Astrocyte (in vitro differentiated cells and primary cell): ENCODE measurements around the gene CCL11. TPM values are rescaled to one million over a fixed set of nuclear protein-coding genes. Genes with fewer than 3 reads are reported as not detected.

Source experiments
- DNase-seq: peaks from one replicate; pipeline ENCODE4 v3.0.0-alpha.2; 2010; ENCODE audit warnings: low read depth
- FAIRE-seq: peaks from 2 replicates; lab custom pipeline; 2011; peaks lifted over from hg19 to GRCh38; lab: Jason Lieb, UNC
- H2AFZ ChIP-seq: 2 replicates; pipeline ENCODE4 v1.6.0; 2012; ENCODE audit warnings: low read depth, low read length, inconsistent platforms
- H3K27ac ChIP-seq: 2 replicates; pipeline ENCODE4 v1.5.1; 2011; ENCODE audit warnings: low read depth, low read length, inconsistent platforms
- H3K27me3 ChIP-seq: 2 replicates; pipeline ENCODE4 v1.6.0; 2011; ENCODE audit warnings: low read length, inconsistent platforms; ENCODE audit not compliant: insufficient read depth
- H3K36me3 ChIP-seq: 2 replicates; pipeline ENCODE4 v1.5.1; 2011; ENCODE audit warnings: low read length, inconsistent platforms; ENCODE audit not compliant: insufficient read depth
- H3K4me1 ChIP-seq: 2 replicates; pipeline ENCODE4 v1.5.1; 2011; ENCODE audit warnings: low read length, inconsistent platforms; ENCODE audit not compliant: insufficient read depth
- H3K4me2 ChIP-seq: 2 replicates; pipeline ENCODE4 v1.6.0; 2012; ENCODE audit warnings: low read length, inconsistent platforms
- H3K4me3 ChIP-seq: 2 replicates; pipeline ENCODE4 v1.5.1; 2011; ENCODE audit warnings: low read depth, mild to moderate bottlenecking, low read length, inconsistent platforms; ENCODE audit not compliant: insufficient read depth
- H3K79me2 ChIP-seq: 2 replicates; pipeline ENCODE4 v1.6.0; 2012; ENCODE audit warnings: mild to moderate bottlenecking, low read length, inconsistent platforms; ENCODE audit not compliant: insufficient read depth
- H3K9ac ChIP-seq: 2 replicates; pipeline ENCODE4 v1.6.0; 2012; ENCODE audit warnings: mild to moderate bottlenecking, low read length, inconsistent platforms
- H3K9me3 ChIP-seq: 2 replicates; pipeline ENCODE4 v1.5.1; 2012; ENCODE audit warnings: low read depth, mild to moderate bottlenecking, low read length, inconsistent platforms; ENCODE audit not compliant: insufficient read depth
- H4K20me1 ChIP-seq: 2 replicates; pipeline ENCODE4 v1.6.0; 2012; ENCODE audit warnings: low read length, inconsistent platforms; ENCODE audit not compliant: insufficient read depth
- H3K27ac Mint-ChIP-seq: one replicate; pipeline ENCODE4 v1.8.0; 2021; ENCODE audit warnings: mild to moderate bottlenecking, mixed read lengths; ENCODE audit not compliant: unreplicated experiment
- H3K27me3 Mint-ChIP-seq: one replicate; pipeline ENCODE4 v1.8.0; 2021; ENCODE audit warnings: low read depth, mixed read lengths; ENCODE audit not compliant: unreplicated experiment
- H3K36me3 Mint-ChIP-seq: one replicate; pipeline ENCODE4 v1.8.0; 2021; ENCODE audit warnings: low read depth, mixed read lengths; ENCODE audit not compliant: unreplicated experiment
- H3K4me1 Mint-ChIP-seq: one replicate; pipeline ENCODE4 v1.8.0; 2021; ENCODE audit warnings: low read depth, mixed read lengths; ENCODE audit not compliant: unreplicated experiment
- H3K4me3 Mint-ChIP-seq: one replicate; pipeline ENCODE4 v1.8.0; 2021; ENCODE audit warnings: mild to moderate bottlenecking, moderate library complexity, mixed read lengths; ENCODE audit not compliant: unreplicated experiment
- H3K9me3 Mint-ChIP-seq: one replicate; pipeline ENCODE4 v1.8.0; 2021; ENCODE audit warnings: mild to moderate bottlenecking, mixed read lengths; ENCODE audit not compliant: unreplicated experiment
- EZH2 ChIP-seq: IDR thresholded peaks from 2 replicates; pipeline ENCODE4 v1.6.1; 2012; ENCODE audit warnings: mild to moderate bottlenecking, low read length, inconsistent platforms; ENCODE audit not compliant: insufficient read depth
- total RNA-seq: library from RNA; stranded (reverse); gene quantifications from 2 replicates; pipeline ENCODE4 v1.2.1, GENCODE V29; 2021
- TF ChIP-seq, protein P1 (sequence below): IDR thresholded peaks from 2 replicates; pipeline ENCODE4 v1.5.1; 2011; ENCODE audit warnings: low read depth, mild to moderate bottlenecking, inconsistent platforms, low read length, moderate library complexity; ENCODE audit not compliant: insufficient read depth

The CCL11 gene
- total RNA-seq, 1 donor from 2014 or later: not detected

DNA sequence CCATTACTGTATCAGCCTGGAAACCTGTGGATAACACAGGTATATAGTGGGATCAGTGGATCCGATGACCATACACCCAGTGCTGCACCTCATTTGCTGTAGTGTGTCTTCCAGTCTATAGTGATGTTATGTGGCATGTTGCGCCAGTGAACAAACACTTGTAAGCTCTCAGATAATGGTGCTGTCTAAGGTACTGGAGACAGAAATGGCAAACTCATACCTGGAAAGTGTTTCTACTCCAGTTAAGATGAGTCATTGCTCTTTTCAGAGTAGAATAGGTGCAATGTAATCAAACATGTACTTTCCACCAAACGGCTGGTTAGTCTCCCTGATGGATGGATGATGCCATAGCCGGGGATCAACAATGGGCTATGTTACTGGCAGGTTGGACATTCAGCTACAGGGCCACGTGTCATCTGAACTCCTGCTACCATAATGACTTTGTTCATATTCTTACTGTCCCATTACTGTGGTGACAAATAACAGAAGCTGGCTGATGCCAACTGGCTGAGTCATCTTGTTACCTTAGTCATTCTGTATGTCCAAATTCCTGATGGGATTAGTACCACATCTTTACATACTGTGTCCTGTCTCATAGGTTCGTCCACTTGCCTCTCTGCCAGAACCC, 6.3 kb downstream of the CCL11 start:
- H3K4me3 Mint-ChIP-seq: no peak overlapping the region
- FAIRE-seq (no peak), DNase-seq (no peak)
- no peak overlapping the region for H3K27ac Mint-ChIP-seq
- no peak overlapping the region for H3K4me3 ChIP-seq
- H3K27me3 Mint-ChIP-seq: peaks cover 26% of the 10 kb centered on the region
- no peaks in the 10 kb centered on the region for H3K36me3 ChIP-seq
- H3K27ac ChIP-seq: no peak overlapping the region
- peaks cover 2% of the 10 kb centered on the region for H3K4me1 Mint-ChIP-seq
- H3K9ac ChIP-seq: no peak overlapping the region
- peaks cover 6% of the 10 kb centered on the region for H3K4me1 ChIP-seq
- TF ChIP-seq, protein P1, sequence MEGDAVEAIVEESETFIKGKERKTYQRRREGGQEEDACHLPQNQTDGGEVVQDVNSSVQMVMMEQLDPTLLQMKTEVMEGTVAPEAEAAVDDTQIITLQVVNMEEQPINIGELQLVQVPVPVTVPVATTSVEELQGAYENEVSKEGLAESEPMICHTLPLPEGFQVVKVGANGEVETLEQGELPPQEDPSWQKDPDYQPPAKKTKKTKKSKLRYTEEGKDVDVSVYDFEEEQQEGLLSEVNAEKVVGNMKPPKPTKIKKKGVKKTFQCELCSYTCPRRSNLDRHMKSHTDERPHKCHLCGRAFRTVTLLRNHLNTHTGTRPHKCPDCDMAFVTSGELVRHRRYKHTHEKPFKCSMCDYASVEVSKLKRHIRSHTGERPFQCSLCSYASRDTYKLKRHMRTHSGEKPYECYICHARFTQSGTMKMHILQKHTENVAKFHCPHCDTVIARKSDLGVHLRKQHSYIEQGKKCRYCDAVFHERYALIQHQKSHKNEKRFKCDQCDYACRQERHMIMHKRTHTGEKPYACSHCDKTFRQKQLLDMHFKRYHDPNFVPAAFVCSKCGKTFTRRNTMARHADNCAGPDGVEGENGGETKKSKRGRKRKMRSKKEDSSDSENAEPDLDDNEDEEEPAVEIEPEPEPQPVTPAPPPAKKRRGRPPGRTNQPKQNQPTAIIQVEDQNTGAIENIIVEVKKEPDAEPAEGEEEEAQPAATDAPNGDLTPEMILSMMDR: no peak
- no peak for TF ChIP-seq EZH2
- H3K4me2 ChIP-seq: no peak overlapping the region
- H3K9me3 Mint-ChIP-seq: peaks cover 4% of the 10 kb centered on the region
- no peaks in the 10 kb centered on the region for H3K79me2 ChIP-seq
- H3K9me3 ChIP-seq: no peaks in the 10 kb centered on the region
- peaks cover 1% of the 10 kb centered on the region for H3K27me3 ChIP-seq
- H4K20me1 ChIP-seq: no peaks in the 10 kb centered on the region
- no peak overlapping the region for H2AFZ ChIP-seq
- H3K36me3 Mint-ChIP-seq: no peaks in the 10 kb centered on the region

DNA sequence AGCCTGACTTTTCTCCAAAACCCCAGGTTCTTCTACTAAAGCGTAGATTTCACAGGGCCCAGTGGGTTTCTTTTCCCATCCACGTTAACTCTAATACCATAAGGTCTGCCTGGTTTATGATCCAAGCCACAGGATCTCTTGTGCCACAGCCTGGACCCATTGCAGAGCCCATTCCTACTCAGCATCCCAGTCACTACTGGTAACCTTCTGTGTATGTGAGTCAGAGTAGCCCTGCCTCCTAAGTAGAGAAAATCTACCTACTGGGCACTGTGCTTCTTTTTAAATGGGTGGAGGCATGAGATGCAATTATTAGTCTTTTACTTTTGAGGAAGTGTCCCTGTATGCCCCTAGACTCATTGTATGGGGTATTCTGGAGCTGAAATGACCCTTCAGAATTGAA, 13.5 kb downstream of the CCL11 start:
- Mint-ChIP-seq H3K27me3 (no peaks in the 10 kb centered on the region), H3K4me1 (peaks cover 39% of the 10 kb centered on the region), H3K9me3 (peaks cover 4% of the 10 kb centered on the region), H3K36me3 (no peaks in the 10 kb centered on the region), H3K27ac (no peak overlapping the region), H3K4me3 (no peak overlapping the region)
- Histone ChIP-seq H4K20me1 (no peaks in the 10 kb centered on the region), H3K9ac (no peak overlapping the region), H3K27me3 (no peaks in the 10 kb centered on the region), H3K36me3 (no peaks in the 10 kb centered on the region), H3K4me1 (peaks cover 24% of the 10 kb centered on the region), H3K4me2 (peak overlapping the region; percentile 68), H3K9me3 (no peaks in the 10 kb centered on the region), H3K27ac (no peak overlapping the region), H3K4me3 (no peak overlapping the region), H3K79me2 (no peaks in the 10 kb centered on the region), H2AFZ (no peak overlapping the region)
- FAIRE-seq: no peak
- no peak for DNase-seq
- TF ChIP-seq EZH2: no peak
- TF ChIP-seq, protein P1: no peak

DNA sequence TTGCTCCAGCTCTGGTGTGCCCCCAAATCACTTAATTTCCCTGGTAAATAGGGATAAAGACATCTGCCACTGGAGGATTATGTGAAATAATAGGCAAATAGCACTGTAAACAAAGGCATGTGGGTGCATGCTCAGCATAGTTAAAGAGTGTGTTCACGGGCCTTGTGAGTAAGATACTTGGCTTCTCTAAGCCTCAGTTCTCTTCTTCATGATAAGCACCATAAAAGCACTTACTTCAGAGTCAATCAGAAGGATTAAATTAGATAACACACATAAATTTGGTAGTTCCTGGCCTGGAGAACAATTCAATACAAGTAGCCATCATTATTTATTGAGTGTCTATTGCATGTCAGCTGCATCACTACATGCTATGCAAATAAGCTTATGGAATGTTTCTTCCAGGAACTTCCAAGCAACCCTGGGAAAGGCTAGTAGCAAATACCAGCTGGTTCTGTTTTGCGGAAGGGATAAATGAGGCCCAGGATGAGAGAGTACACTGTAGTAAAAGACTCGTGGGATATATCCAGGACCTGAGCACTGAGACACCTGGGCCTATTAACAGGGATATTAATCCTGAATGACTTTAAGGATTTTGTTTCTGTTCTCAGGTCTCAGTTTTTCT, 14.5 kb downstream of the CCL11 start:
- peak overlapping the region; percentile 51 for H3K9ac ChIP-seq
- FAIRE-seq (peak; percentile 26), DNase-seq (peak; percentile 86)
- H3K4me3 Mint-ChIP-seq: no peak overlapping the region
- H3K79me2 ChIP-seq: no peaks in the 10 kb centered on the region
- TF ChIP-seq, protein P1: no peak
- TF ChIP-seq EZH2: no peak
- peaks cover 4% of the 10 kb centered on the region for H3K9me3 Mint-ChIP-seq
- H3K27ac Mint-ChIP-seq: peak overlapping the region; percentile 93
- H3K27ac ChIP-seq: peak overlapping the region; percentile 83
- H3K36me3 Mint-ChIP-seq: no peaks in the 10 kb centered on the region
- no peaks in the 10 kb centered on the region for H3K27me3 Mint-ChIP-seq
- peak overlapping the region; percentile 68 for H3K4me2 ChIP-seq
- no peaks in the 10 kb centered on the region for H3K36me3 ChIP-seq
- no peaks in the 10 kb centered on the region for H4K20me1 ChIP-seq
- H3K9me3 ChIP-seq: no peaks in the 10 kb centered on the region
- H2AFZ ChIP-seq: no peak overlapping the region
- peak overlapping the region; percentile 11 for H3K4me3 ChIP-seq
- H3K27me3 ChIP-seq: no peaks in the 10 kb centered on the region
- peaks cover 39% of the 10 kb centered on the region for H3K4me1 Mint-ChIP-seq
- H3K4me1 ChIP-seq: peaks cover 24% of the 10 kb centered on the region
